ENCODE results near the gene RPL3.
A peak's percentile ranks its signal among the peaks of the same experiment; 100 is the strongest.
"Not testable (repeated sequence)": the region's sequence is repeated elsewhere in the genome, so short reads cannot be mapped to it uniquely, and the experiment has no call there.

RPL3 gene

GRCh38 chr22:39350757-39351688 lies 31.6 kb upstream of the RPL3 start:
- DNase-seq: no peak

GRCh38 chr22:39349967-39350726 lies 30.7 kb upstream of the RPL3 start, which contains the start of gene SYNGR1:
TSS of gene SYNGR1 (plus strand) at chr22:39349991. CDS start at chr22:39350011, 20 bp downstream.
- no peak for DNase-seq

- peak; percentile 12 to 46 for DNase-seq
Measured at GRCh38 chr22:39349506-39349966, 30.1 kb upstream of the RPL3 start.

GRCh38 chr22:39348909-39349505 lies 29.6 kb upstream of the RPL3 start:
- peak in 1 of 2 experiments; percentile 33 for DNase-seq

- DNase-seq: no peak
Measured at GRCh38 chr22:39345231-39345630, 25.8 kb upstream of the RPL3 start.

- no peak for DNase-seq
Measured at GRCh38 chr22:39344046-39344390, 24.6 kb upstream of the RPL3 start.

- peak; percentile 26 to 67 for DNase-seq
Measured at GRCh38 chr22:39343259-39344045, 24.0 kb upstream of the RPL3 start.

- DNase-seq: no peak
Measured at GRCh38 chr22:39341179-39341578, 21.8 kb upstream of the RPL3 start.

- not testable (repeated sequence) for DNase-seq
Measured at GRCh38 chr22:39339775-39340174, 20.4 kb upstream of the RPL3 start.

- DNase-seq: no peak
Measured at GRCh38 chr22:39336411-39336810, 17.0 kb upstream of the RPL3 start.

GRCh38 chr22:39332441-39333064 lies 13.1 kb upstream of the RPL3 start:
- DNase-seq: no peak

- not testable (repeated sequence) for DNase-seq
Measured at GRCh38 chr22:39330553-39330952, 11.1 kb upstream of the RPL3 start.

GRCh38 chr22:39327995-39328754 lies 8.8 kb upstream of the RPL3 start:
- DNase-seq: no peak

- DNase-seq: no peak
Measured at GRCh38 chr22:39325392-39325932, 6.0 kb upstream of the RPL3 start.

- DNase-seq: not testable (repeated sequence)
Measured at GRCh38 chr22:39320616-39321029, 1.2 kb upstream of the RPL3 start.

GRCh38 chr22:39318507-39319283 lies 728 bp downstream of the RPL3 start:
- DNase-seq: peak in 1 of 2 experiments; percentile 43

GRCh38 chr22:39317775-39318506 lies 1.5 kb downstream of the RPL3 start:
- DNase-seq: no peak

GRCh38 chr22:39317084-39317774 lies 2.2 kb downstream of the RPL3 start:
- peak in 1 of 2 experiments; percentile 28 for DNase-seq

Data from NCI-H446 (cell line).